ENCODE measurements around the gene ANXA4. TPM values are rescaled to one million over a fixed set of nuclear protein-coding genes. Genes with fewer than 3 reads are reported as not detected.
A peak's percentile ranks its signal among the peaks of the same experiment; 100 is the strongest.

ANXA4 gene
- total and polyA plus RNA-seq, 2 of the 13 experiments (the other 11 are each of a cell fraction or from before 2014, with no cell fraction given), result 155 to 168 TPM

DNA sequence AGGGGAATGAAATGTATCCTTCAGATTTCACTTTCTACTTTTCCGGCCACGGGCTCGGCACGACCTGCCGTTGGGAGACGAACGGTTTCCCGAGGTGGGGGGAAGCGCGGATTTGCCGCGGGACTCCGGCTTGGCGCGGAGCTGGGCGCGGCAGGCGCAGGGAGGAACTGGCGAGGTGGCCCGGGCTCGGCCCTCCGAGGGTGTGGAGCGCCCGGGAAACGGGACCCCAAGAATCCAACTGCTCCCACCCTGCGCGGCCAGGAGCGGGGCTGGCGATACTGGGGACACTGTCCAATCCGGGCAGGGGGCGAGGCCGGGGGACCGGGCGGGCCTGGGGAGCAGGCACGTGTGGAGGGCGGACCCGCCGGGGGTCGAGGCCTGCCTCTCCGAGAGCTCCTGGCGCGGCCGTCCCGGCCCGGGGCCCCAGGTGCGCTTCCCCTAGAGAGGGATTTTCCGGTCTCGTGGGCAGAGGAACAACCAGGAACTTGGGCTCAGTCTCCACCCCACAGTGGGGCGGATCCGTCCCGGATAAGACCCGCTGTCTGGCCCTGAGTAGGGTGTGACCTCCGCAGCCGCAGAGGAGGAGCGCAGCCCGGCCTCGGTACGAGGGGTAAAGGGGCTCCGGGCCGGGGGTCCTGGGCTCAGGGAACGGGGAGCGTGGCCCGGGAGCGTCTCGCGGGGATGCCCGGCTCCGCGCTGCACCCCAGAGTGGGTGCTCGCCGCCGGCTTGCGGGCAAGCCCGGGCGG is at the start of gene ANXA4 (continued):
- peak; percentile 69; the same call in 1 of the 2 replicates for TF ChIP-seq ZMYM4 (CRISPR knock-in tag; IDR thresholded peaks at IDR 0.05)
- no peak for TF ChIP-seq RCOR2 (CRISPR knock-in tag; IDR thresholded peaks at IDR 0.05)
- TF ChIP-seq, protein P1, sequence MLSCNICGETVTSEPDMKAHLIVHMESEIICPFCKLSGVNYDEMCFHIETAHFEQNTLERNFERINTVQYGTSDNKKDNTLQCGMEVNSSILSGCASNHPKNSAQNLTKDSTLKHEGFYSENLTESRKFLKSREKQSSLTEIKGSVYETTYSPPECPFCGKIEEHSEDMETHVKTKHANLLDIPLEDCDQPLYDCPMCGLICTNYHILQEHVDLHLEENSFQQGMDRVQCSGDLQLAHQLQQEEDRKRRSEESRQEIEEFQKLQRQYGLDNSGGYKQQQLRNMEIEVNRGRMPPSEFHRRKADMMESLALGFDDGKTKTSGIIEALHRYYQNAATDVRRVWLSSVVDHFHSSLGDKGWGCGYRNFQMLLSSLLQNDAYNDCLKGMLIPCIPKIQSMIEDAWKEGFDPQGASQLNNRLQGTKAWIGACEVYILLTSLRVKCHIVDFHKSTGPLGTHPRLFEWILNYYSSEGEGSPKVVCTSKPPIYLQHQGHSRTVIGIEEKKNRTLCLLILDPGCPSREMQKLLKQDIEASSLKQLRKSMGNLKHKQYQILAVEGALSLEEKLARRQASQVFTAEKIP (CRISPR knock-in tag; IDR thresholded peaks at IDR 0.05; ENCODE audit: borderline replicate concordance), result no peak
- no peak for TF ChIP-seq NFRKB (IDR thresholded peaks at IDR 0.05)
- TF ChIP-seq SNAI1 (CRISPR knock-in tag; IDR thresholded peaks at IDR 0.05; ENCODE audit: borderline replicate concordance), result no peak; the same call in 1 of the 2 replicates
- TF ChIP-seq HDAC1 (CRISPR knock-in tag; IDR thresholded peaks at IDR 0.05), result peak; percentile 92
- TF ChIP-seq ZNF260 (CRISPR knock-in tag; IDR thresholded peaks at IDR 0.05; ENCODE audit: borderline replicate concordance, low read depth), result no peak
- TF ChIP-seq, protein P2, sequence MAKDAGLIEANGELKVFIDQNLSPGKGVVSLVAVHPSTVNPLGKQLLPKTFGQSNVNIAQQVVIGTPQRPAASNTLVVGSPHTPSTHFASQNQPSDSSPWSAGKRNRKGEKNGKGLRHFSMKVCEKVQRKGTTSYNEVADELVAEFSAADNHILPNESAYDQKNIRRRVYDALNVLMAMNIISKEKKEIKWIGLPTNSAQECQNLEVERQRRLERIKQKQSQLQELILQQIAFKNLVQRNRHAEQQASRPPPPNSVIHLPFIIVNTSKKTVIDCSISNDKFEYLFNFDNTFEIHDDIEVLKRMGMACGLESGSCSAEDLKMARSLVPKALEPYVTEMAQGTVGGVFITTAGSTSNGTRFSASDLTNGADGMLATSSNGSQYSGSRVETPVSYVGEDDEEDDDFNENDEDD (CRISPR knock-in tag; IDR thresholded peaks at IDR 0.05; ENCODE audit: borderline replicate concordance), result peak; percentile 73; the same call in 1 of the 2 replicates
- peak; percentile 88 for TF ChIP-seq KLF6 (CRISPR knock-in tag; IDR thresholded peaks at IDR 0.05)
- TF ChIP-seq, protein P3, sequence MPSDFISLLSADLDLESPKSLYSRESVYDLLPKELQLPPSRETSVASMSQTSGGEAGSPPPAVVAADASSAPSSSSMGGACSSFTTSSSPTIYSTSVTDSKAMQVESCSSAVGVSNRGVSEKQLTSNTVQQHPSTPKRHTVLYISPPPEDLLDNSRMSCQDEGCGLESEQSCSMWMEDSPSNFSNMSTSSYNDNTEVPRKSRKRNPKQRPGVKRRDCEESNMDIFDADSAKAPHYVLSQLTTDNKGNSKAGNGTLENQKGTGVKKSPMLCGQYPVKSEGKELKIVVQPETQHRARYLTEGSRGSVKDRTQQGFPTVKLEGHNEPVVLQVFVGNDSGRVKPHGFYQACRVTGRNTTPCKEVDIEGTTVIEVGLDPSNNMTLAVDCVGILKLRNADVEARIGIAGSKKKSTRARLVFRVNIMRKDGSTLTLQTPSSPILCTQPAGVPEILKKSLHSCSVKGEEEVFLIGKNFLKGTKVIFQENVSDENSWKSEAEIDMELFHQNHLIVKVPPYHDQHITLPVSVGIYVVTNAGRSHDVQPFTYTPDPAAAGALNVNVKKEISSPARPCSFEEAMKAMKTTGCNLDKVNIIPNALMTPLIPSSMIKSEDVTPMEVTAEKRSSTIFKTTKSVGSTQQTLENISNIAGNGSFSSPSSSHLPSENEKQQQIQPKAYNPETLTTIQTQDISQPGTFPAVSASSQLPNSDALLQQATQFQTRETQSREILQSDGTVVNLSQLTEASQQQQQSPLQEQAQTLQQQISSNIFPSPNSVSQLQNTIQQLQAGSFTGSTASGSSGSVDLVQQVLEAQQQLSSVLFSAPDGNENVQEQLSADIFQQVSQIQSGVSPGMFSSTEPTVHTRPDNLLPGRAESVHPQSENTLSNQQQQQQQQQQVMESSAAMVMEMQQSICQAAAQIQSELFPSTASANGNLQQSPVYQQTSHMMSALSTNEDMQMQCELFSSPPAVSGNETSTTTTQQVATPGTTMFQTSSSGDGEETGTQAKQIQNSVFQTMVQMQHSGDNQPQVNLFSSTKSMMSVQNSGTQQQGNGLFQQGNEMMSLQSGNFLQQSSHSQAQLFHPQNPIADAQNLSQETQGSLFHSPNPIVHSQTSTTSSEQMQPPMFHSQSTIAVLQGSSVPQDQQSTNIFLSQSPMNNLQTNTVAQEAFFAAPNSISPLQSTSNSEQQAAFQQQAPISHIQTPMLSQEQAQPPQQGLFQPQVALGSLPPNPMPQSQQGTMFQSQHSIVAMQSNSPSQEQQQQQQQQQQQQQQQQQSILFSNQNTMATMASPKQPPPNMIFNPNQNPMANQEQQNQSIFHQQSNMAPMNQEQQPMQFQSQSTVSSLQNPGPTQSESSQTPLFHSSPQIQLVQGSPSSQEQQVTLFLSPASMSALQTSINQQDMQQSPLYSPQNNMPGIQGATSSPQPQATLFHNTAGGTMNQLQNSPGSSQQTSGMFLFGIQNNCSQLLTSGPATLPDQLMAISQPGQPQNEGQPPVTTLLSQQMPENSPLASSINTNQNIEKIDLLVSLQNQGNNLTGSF (CRISPR knock-in tag; IDR thresholded peaks at IDR 0.05), result peak; percentile 36; the same call in 1 of the 2 replicates
- TF ChIP-seq YEATS2 (CRISPR knock-in tag; IDR thresholded peaks at IDR 0.05; ENCODE audit: borderline replicate concordance), result peak; percentile 73; the same call in 1 of the 2 replicates
- no peak for TF ChIP-seq CHCHD3 (CRISPR knock-in tag; IDR thresholded peaks at IDR 0.05)
- TF ChIP-seq SIN3A (IDR thresholded peaks at IDR 0.05; ENCODE audit: borderline replicate concordance, low read depth, low read length), result peak; percentile 61
- TF ChIP-seq TEAD2 (CRISPR knock-in tag; IDR thresholded peaks at IDR 0.05), result no peak
- TF ChIP-seq, protein P4, sequence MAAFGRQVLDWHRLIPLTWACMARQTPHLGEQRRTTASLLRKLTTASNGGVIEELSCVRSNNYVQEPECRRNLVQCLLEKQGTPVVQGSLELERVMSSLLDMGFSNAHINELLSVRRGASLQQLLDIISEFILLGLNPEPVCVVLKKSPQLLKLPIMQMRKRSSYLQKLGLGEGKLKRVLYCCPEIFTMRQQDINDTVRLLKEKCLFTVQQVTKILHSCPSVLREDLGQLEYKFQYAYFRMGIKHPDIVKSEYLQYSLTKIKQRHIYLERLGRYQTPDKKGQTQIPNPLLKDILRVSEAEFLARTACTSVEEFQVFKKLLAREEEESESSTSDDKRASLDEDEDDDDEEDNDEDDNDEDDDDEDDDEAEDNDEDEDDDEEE (CRISPR knock-in tag; IDR thresholded peaks at IDR 0.05), result peak; percentile 61; the same call in 1 of the 2 replicates
- TF ChIP-seq, protein P5, sequence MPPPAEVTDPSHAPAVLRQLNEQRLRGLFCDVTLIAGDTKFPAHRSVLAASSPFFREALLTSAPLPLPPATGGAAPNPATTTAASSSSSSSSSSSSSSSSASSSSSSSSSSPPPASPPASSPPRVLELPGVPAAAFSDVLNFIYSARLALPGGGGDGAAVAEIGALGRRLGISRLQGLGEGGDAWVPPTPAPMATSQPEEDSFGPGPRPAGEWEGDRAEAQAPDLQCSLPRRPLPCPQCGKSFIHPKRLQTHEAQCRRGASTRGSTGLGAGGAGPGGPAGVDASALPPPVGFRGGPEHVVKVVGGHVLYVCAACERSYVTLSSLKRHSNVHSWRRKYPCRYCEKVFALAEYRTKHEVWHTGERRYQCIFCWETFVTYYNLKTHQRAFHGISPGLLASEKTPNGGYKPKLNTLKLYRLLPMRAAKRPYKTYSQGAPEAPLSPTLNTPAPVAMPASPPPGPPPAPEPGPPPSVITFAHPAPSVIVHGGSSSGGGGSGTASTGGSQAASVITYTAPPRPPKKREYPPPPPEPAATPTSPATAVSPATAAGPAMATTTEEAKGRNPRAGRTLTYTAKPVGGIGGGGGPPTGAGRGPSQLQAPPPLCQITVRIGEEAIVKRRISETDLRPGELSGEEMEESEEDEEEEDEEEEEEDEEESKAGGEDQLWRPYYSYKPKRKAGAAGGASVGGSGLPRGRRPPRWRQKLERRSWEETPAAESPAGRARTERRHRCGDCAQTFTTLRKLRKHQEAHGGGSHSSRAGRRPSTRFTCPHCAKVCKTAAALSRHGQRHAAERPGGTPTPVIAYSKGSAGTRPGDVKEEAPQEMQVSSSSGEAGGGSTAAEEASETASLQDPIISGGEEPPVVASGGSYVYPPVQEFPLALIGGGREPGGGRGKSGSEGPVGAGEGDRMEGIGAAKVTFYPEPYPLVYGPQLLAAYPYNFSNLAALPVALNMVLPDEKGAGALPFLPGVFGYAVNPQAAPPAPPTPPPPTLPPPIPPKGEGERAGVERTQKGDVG (CRISPR knock-in tag; IDR thresholded peaks at IDR 0.05; ENCODE audit: borderline replicate concordance), result peak; percentile 68; the same call in 1 of the 2 replicates

Measured in HepG2 (cell line).